Measurements from ENCODE around the gene PDE4D. TPM values are rescaled to one million over a fixed set of nuclear protein-coding genes. Genes with fewer than 3 reads are reported as not detected.
A peak's percentile ranks its signal among the peaks of the same experiment; 100 is the strongest.

Gene PDE4D
- total RNA-seq, 6 experiments from 2014 or later = 1.6 to 10.3 (median 5.6) TPM

DNA sequence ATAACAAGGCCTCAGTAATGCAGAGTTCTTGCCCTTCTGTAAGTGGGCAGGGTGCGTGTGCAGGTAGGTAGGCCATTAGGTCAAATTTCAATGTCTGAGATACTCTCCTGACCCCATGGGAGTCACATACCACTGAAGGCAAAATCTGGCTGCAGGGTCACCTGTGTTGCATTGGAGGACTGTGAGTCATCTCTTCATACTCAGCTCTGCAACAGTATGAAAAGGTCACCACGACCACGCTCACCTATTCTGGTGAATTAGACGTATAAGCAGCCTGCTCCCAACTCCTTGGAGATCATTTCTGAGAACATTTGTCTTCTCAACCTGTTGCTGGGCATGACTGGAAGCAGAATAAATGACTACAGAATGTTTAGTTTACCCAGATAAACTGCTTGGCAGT, 599.8 kb downstream of the PDE4D start:
- intact Hi-C loops (cut with DNase I) = no loop called here
- ATAC-seq = peak in 1 of 4 donors; percentile 13

DNA sequence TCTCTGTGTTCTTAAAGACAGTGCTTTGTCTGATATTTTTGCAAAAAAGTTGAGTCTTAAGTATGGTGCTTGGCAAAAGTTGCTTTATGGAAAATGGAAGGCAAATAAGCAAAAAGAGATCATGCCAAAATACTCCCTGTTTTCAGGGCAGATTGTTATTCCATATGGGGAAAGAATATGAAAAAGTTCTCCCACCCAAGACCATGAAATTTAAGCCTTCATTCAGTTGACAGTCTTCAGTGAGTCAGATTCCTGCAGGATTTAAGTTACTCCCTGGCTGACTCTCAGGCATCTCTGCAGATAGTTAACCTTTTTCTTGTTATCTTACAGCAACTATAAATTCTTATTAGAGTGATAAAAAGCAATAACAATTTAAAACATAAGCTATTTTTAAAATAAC, 601.6 kb downstream of the PDE4D start:
- DNase-seq (no peak), ATAC-seq (no peak)
- H3K9me3 ChIP-seq = no peaks in the 10 kb centered on the region
- no peak overlapping the region for H3K4me3 ChIP-seq
- intact Hi-C loops (cut with DNase I) = no loop called here
- TF ChIP-seq, protein P1, sequence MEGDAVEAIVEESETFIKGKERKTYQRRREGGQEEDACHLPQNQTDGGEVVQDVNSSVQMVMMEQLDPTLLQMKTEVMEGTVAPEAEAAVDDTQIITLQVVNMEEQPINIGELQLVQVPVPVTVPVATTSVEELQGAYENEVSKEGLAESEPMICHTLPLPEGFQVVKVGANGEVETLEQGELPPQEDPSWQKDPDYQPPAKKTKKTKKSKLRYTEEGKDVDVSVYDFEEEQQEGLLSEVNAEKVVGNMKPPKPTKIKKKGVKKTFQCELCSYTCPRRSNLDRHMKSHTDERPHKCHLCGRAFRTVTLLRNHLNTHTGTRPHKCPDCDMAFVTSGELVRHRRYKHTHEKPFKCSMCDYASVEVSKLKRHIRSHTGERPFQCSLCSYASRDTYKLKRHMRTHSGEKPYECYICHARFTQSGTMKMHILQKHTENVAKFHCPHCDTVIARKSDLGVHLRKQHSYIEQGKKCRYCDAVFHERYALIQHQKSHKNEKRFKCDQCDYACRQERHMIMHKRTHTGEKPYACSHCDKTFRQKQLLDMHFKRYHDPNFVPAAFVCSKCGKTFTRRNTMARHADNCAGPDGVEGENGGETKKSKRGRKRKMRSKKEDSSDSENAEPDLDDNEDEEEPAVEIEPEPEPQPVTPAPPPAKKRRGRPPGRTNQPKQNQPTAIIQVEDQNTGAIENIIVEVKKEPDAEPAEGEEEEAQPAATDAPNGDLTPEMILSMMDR (IDR thresholded peaks at IDR 0.05) = no peak
- no peak for TF ChIP-seq POLR2A (IDR thresholded peaks at IDR 0.05)
- no peaks in the 10 kb centered on the region for H3K4me1 ChIP-seq
- H3K27me3 ChIP-seq = no peaks in the 10 kb centered on the region
- H3K27ac ChIP-seq = no peak overlapping the region
- no peaks in the 10 kb centered on the region for H3K36me3 ChIP-seq

More for the DNA sequence above, 599.8 kb downstream of the PDE4D start:
- 90% methylated on average over 2 of the region's 4 CpGs for WGBS (ENCODE audit: insufficient coverage, low coverage, low lambda C conversion rate, missing lambda C conversion rate)
- TF ChIP-seq, protein P1 (IDR thresholded peaks at IDR 0.05) = no peak
- no peak for TF ChIP-seq POLR2A (IDR thresholded peaks at IDR 0.05)
- Histone ChIP-seq H3K27me3 (no peaks in the 10 kb centered on the region), H3K9me3 (no peaks in the 10 kb centered on the region), H3K36me3 (no peaks in the 10 kb centered on the region), H3K27ac (no peak overlapping the region), H3K4me3 (no peak overlapping the region), H3K4me1 (no peaks in the 10 kb centered on the region)
- DNase-seq = no peak

DNA sequence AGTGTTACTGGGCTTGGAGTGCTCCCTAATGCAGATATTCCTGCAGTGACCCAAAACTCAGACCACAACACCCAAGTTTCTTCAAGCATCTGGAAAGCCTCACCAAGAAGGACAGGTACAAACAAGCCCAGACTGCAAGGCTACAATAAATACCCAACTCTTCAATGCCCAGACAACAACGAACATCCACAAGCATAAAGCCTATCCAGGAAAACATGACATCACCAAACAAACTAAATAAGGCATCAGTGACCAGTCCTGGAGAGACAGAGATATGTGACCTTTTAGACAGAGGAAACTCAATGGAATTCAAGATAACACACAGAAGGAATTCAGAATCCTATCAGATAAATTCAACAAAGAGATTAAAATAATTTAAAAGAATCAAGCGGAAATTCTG, 605.6 kb downstream of the PDE4D start:
- Histone ChIP-seq H3K9me3 (no peaks in the 10 kb centered on the region), H3K4me1 (no peaks in the 10 kb centered on the region), H3K27me3 (no peaks in the 10 kb centered on the region), H3K27ac (no peak overlapping the region), H3K4me3 (no peak overlapping the region), H3K36me3 (no peaks in the 10 kb centered on the region)
- 56% methylated on average over 2 of the region's 2 CpGs for WGBS (ENCODE audit: insufficient coverage, low coverage, low lambda C conversion rate, missing lambda C conversion rate)
- DNase-seq (no peak), ATAC-seq (no peak)
- intact Hi-C loops (cut with DNase I) = no loop called here
- TF ChIP-seq, protein P1 (IDR thresholded peaks at IDR 0.05) = no peak
- no peak for TF ChIP-seq POLR2A (IDR thresholded peaks at IDR 0.05)

DNA sequence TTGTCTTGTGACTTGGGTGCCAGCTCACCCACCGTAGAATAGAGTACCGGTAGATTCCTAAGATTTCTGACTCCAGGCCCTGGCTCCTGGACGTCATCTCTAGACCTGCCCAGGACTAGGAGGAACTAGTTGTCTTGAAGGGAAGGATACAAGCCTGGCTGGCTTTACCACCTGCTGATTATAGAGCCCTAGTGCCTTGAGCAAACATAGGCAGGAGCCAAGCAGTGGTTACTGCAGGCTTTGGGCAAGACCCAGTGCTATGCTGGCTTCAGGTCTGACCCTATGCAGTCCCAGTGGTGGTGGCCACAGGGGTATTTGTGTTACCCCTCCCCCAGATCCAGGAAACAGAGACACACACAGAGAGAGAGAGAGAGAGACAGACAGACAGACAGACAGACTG, 606.2 kb downstream of the PDE4D start:
- no peak overlapping the region for H3K27ac ChIP-seq
- intact Hi-C loops (cut with DNase I) = no loop called here

More for the DNA sequence above, 606.2 kb downstream of the PDE4D start:
- Histone ChIP-seq H3K9me3 (no peaks in the 10 kb centered on the region), H3K4me1 (no peaks in the 10 kb centered on the region), H3K36me3 (no peaks in the 10 kb centered on the region), H3K4me3 (no peak overlapping the region), H3K27me3 (no peaks in the 10 kb centered on the region)
- DNase-seq = no peak
- no CpG with 5 or more reads among the region's 3 CpGs for WGBS (ENCODE audit: insufficient coverage, low coverage, low lambda C conversion rate, missing lambda C conversion rate)
- TF ChIP-seq, protein P1 (IDR thresholded peaks at IDR 0.05) = no peak
- no peak for TF ChIP-seq POLR2A (IDR thresholded peaks at IDR 0.05)
- no peak for ATAC-seq

All from right lobe of liver (tissue), 6 donors.